HepG2 (cell line): Measurements from ENCODE around the gene FOSB. TPM values are rescaled to one million over a fixed set of nuclear protein-coding genes. Genes with fewer than 3 reads are reported as not detected.

Experiments
- ERF ChIP-seq: IDR thresholded peaks from 2 replicates; pipeline ENCODE4 v1.6.1; 2018; ENCODE audit warnings: missing biosample characterization, missing genetic modification reagents
- IRX3 ChIP-seq: sonication (generic); formaldehyde crosslinking; IDR thresholded peaks from 2 replicates; pipeline ENCODE4 v1.8.1; 2023; ENCODE audit warnings: mild to moderate bottlenecking, low read depth, missing genetic modification reagents, borderline replicate concordance
- PHF20 ChIP-seq: sonication (generic); formaldehyde crosslinking; IDR thresholded peaks from 2 replicates; pipeline ENCODE4 v1.5.0; 2020; ENCODE audit warnings: mild to moderate bottlenecking, missing genetic modification reagents
- RBM22 ChIP-seq: fragments of 200-400 bp; formaldehyde crosslinking; optimal IDR thresholded peaks from 2 replicates; pipeline ENCODE3; 2017; ENCODE audit warnings: mild to moderate bottlenecking, low read length, moderate library complexity
- RBM39 ChIP-seq: fragments of 200-400 bp; formaldehyde crosslinking; IDR thresholded peaks from one replicate; pipeline ENCODE4 v1.6.1; 2018; ENCODE audit warnings: antibody characterized with exemption, mild to moderate bottlenecking, low read depth, low read length; ENCODE audit not compliant: poor library complexity, severe bottlenecking
- REL ChIP-seq: sonication (generic); formaldehyde crosslinking; conservative IDR thresholded peaks from 2 replicates; pipeline ENCODE4 v1.8.0; 2022; ENCODE audit warnings: mild to moderate bottlenecking, missing genetic modification reagents, moderate library complexity
- SOX5 ChIP-seq: IDR thresholded peaks from 2 replicates; pipeline ENCODE4 v1.6.1; 2016; ENCODE audit warnings: borderline replicate concordance
- SP140L ChIP-seq: sonication (generic); formaldehyde crosslinking; IDR thresholded peaks from 2 replicates; pipeline ENCODE4 v1.4.0; 2020; ENCODE audit warnings: missing genetic modification reagents, borderline replicate concordance
- polyA plus RNA-seq, 8 experiments: library from polyadenylated mRNA; depleted of rRNA in 3 of 8; stranded (reverse) in 7 of 8; unstranded in 1 of 8; fragments of >200 nt; fragmentation: Illumina TruSeq in 4 of 8; extraction: Trizol in 4 of 8; gene quantifications; 2 replicates each; pipeline versions ENCODE4 v1.2.1 to v1.2.3, GENCODE V29; 2011 to 2016; ENCODE audit warnings: low read depth in 4 of 8, missing spikeins in 1 of 8, mixed read lengths in 1 of 8; ENCODE audit not compliant: insufficient read depth in 1 of 8
- total RNA-seq, 5 experiments: library from RNA; depleted of rRNA; stranded (reverse); fragments of >200 nt; fragmentation: Illumina TruSeq; extraction: Trizol; gene quantifications; 2 replicates each; pipeline ENCODE4 v1.2.3, GENCODE V29; 2016; ENCODE audit warnings: low read depth in 1 of 5
- TF ChIP-seq, protein P1 (sequence below): sonication (generic); formaldehyde crosslinking; conservative IDR thresholded peaks from 2 replicates; pipeline ENCODE4 v1.4.0; 2020; ENCODE audit warnings: missing genetic modification reagents
- TF ChIP-seq, protein P2 (sequence below): sonication (generic); formaldehyde crosslinking; IDR thresholded peaks from 2 replicates; pipeline ENCODE4 v1.4.0; 2020; ENCODE audit warnings: missing genetic modification reagents
- TF ChIP-seq, protein P3 (sequence below): sonication (generic); formaldehyde crosslinking; IDR thresholded peaks from 2 replicates; pipeline ENCODE4 v1.5.0; 2020; ENCODE audit warnings: mild to moderate bottlenecking, missing genetic modification reagents
- TF ChIP-seq, protein P4 (sequence below): sonication (generic); formaldehyde crosslinking; IDR thresholded peaks from 2 replicates; pipeline ENCODE4 v1.5.1; 2020; ENCODE audit warnings: missing genetic modification reagents, mild to moderate bottlenecking, borderline replicate concordance
- TF ChIP-seq, protein P5 (sequence below): sonication (generic); formaldehyde crosslinking; IDR thresholded peaks from 2 replicates; pipeline ENCODE4 v1.4.0; 2020; ENCODE audit warnings: missing genetic modification reagents

The FOSB gene
- total and polyA plus RNA-seq, 2 of the 13 experiments (the other 11 are each of a cell fraction or from before 2014, with no cell fraction given) = 2.8 to 6.0 TPM

DNA sequence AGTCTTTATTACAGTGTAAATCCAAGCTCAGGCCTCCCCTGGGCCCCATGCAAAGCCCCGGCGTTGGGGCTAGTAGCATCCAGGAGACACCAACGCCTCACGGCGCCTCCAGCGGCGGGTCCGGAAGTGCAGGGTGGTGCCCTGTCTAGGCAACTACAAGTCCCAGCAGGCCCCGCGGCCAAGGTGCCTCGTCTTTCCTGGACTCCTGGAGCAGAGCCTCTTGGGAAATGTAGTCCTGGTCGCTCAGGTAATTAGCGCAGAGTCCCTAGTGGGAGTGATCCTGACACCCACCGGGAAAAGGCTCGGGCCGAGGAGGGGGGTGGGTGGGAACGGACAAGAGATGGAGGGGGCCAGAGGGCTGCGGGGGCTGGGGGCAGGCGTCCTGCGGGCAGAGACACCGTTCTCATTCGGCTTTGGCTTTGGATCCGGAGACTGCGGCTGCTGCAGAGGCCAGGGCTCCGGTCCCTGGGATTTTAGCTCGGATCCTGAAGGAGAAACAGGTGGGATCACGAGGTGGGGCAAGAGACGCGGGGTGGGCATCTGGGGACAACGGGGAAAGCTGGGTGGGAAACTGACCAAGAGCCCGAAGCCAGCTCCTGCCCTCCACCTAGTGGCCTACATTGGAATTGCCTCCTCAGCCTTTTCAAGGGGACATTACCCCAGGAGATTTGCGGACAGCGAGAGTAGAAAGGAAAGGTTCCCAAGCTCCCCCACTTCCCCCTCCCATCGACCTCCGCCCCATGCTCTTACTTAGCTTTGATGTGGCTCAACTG, 17.7 kb downstream of the FOSB start (continued):
- TF ChIP-seq, protein P1, sequence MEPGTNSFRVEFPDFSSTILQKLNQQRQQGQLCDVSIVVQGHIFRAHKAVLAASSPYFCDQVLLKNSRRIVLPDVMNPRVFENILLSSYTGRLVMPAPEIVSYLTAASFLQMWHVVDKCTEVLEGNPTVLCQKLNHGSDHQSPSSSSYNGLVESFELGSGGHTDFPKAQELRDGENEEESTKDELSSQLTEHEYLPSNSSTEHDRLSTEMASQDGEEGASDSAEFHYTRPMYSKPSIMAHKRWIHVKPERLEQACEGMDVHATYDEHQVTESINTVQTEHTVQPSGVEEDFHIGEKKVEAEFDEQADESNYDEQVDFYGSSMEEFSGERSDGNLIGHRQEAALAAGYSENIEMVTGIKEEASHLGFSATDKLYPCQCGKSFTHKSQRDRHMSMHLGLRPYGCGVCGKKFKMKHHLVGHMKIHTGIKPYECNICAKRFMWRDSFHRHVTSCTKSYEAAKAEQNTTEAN = no peak
- TF ChIP-seq SP140L (CRISPR knock-in tag) = no peak
- TF ChIP-seq SOX5 (CRISPR knock-in tag) = no peak
- no peak for TF ChIP-seq REL (CRISPR knock-in tag)
- TF ChIP-seq RBM22 = no peak
- TF ChIP-seq, protein P2, sequence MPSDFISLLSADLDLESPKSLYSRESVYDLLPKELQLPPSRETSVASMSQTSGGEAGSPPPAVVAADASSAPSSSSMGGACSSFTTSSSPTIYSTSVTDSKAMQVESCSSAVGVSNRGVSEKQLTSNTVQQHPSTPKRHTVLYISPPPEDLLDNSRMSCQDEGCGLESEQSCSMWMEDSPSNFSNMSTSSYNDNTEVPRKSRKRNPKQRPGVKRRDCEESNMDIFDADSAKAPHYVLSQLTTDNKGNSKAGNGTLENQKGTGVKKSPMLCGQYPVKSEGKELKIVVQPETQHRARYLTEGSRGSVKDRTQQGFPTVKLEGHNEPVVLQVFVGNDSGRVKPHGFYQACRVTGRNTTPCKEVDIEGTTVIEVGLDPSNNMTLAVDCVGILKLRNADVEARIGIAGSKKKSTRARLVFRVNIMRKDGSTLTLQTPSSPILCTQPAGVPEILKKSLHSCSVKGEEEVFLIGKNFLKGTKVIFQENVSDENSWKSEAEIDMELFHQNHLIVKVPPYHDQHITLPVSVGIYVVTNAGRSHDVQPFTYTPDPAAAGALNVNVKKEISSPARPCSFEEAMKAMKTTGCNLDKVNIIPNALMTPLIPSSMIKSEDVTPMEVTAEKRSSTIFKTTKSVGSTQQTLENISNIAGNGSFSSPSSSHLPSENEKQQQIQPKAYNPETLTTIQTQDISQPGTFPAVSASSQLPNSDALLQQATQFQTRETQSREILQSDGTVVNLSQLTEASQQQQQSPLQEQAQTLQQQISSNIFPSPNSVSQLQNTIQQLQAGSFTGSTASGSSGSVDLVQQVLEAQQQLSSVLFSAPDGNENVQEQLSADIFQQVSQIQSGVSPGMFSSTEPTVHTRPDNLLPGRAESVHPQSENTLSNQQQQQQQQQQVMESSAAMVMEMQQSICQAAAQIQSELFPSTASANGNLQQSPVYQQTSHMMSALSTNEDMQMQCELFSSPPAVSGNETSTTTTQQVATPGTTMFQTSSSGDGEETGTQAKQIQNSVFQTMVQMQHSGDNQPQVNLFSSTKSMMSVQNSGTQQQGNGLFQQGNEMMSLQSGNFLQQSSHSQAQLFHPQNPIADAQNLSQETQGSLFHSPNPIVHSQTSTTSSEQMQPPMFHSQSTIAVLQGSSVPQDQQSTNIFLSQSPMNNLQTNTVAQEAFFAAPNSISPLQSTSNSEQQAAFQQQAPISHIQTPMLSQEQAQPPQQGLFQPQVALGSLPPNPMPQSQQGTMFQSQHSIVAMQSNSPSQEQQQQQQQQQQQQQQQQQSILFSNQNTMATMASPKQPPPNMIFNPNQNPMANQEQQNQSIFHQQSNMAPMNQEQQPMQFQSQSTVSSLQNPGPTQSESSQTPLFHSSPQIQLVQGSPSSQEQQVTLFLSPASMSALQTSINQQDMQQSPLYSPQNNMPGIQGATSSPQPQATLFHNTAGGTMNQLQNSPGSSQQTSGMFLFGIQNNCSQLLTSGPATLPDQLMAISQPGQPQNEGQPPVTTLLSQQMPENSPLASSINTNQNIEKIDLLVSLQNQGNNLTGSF (CRISPR knock-in tag) = no peak
- no peak for TF ChIP-seq RBM39
- TF ChIP-seq ERF = no peak
- TF ChIP-seq, protein P3, sequence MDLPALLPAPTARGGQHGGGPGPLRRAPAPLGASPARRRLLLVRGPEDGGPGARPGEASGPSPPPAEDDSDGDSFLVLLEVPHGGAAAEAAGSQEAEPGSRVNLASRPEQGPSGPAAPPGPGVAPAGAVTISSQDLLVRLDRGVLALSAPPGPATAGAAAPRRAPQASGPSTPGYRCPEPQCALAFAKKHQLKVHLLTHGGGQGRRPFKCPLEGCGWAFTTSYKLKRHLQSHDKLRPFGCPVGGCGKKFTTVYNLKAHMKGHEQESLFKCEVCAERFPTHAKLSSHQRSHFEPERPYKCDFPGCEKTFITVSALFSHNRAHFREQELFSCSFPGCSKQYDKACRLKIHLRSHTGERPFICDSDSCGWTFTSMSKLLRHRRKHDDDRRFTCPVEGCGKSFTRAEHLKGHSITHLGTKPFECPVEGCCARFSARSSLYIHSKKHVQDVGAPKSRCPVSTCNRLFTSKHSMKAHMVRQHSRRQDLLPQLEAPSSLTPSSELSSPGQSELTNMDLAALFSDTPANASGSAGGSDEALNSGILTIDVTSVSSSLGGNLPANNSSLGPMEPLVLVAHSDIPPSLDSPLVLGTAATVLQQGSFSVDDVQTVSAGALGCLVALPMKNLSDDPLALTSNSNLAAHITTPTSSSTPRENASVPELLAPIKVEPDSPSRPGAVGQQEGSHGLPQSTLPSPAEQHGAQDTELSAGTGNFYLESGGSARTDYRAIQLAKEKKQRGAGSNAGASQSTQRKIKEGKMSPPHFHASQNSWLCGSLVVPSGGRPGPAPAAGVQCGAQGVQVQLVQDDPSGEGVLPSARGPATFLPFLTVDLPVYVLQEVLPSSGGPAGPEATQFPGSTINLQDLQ (CRISPR knock-in tag) = no peak
- TF ChIP-seq, protein P4, sequence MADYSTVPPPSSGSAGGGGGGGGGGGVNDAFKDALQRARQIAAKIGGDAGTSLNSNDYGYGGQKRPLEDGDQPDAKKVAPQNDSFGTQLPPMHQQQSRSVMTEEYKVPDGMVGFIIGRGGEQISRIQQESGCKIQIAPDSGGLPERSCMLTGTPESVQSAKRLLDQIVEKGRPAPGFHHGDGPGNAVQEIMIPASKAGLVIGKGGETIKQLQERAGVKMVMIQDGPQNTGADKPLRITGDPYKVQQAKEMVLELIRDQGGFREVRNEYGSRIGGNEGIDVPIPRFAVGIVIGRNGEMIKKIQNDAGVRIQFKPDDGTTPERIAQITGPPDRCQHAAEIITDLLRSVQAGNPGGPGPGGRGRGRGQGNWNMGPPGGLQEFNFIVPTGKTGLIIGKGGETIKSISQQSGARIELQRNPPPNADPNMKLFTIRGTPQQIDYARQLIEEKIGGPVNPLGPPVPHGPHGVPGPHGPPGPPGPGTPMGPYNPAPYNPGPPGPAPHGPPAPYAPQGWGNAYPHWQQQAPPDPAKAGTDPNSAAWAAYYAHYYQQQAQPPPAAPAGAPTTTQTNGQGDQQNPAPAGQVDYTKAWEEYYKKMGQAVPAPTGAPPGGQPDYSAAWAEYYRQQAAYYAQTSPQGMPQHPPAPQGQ (CRISPR knock-in tag) = no peak
- no peak for TF ChIP-seq IRX3 (CRISPR knock-in tag)
- TF ChIP-seq, protein P5, sequence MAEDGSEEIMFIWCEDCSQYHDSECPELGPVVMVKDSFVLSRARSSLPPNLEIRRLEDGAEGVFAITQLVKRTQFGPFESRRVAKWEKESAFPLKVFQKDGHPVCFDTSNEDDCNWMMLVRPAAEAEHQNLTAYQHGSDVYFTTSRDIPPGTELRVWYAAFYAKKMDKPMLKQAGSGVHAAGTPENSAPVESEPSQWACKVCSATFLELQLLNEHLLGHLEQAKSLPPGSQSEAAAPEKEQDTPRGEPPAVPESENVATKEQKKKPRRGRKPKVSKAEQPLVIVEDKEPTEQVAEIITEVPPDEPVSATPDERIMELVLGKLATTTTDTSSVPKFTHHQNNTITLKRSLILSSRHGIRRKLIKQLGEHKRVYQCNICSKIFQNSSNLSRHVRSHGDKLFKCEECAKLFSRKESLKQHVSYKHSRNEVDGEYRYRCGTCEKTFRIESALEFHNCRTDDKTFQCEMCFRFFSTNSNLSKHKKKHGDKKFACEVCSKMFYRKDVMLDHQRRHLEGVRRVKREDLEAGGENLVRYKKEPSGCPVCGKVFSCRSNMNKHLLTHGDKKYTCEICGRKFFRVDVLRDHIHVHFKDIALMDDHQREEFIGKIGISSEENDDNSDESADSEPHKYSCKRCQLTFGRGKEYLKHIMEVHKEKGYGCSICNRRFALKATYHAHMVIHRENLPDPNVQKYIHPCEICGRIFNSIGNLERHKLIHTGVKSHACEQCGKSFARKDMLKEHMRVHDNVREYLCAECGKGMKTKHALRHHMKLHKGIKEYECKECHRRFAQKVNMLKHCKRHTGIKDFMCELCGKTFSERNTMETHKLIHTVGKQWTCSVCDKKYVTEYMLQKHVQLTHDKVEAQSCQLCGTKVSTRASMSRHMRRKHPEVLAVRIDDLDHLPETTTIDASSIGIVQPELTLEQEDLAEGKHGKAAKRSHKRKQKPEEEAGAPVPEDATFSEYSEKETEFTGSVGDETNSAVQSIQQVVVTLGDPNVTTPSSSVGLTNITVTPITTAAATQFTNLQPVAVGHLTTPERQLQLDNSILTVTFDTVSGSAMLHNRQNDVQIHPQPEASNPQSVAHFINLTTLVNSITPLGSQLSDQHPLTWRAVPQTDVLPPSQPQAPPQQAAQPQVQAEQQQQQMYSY (CRISPR knock-in tag) = no peak
- TF ChIP-seq PHF20 = no peak
